ENCODE measurements around the gene GUCY1A2.

The GUCY1A2 gene

GRCh38 chr11:106998116-106998915 is 20.0 kb downstream of the GUCY1A2 start:
- DNase-seq, result no peak

DNA sequence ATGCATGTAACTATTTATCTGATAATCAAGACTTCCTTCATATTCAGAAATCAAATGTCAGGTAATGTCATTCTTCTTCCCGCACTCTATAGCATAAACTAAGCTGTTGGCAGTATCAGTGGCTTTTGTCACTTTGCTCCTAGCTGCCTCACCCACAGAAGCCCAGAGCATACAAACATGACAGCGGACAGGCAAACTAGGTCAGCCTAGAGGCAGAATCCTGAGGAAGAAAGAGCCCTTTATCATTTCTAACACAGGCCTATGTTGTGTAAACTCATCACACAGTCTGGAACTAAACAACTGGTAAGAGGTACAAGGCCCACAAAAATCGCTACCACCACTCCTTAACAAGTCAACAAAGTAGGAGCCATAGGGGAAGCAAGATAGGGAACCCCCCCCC is 21.0 kb downstream of the GUCY1A2 start:
- no peak for DNase-seq

DNA sequence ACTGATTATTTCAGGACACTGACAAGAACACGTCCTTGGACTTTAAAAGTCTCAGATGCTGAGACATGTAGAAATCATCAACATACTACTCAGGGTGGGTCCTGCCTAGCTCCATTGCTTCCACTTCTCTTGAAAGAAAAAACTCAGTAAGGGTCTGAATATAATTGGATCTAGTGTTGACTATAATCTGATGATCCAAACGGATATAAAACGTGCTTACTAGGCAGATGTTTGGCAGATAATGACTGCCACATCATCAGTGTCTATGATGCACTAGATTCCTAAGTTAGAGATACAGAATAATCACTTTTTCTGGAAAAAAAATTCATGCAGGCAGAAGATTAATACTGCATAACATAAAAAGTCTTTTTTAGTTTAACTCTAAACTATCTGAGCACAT is 21.6 kb downstream of the GUCY1A2 start:
- DNase-seq, result no peak

DNA sequence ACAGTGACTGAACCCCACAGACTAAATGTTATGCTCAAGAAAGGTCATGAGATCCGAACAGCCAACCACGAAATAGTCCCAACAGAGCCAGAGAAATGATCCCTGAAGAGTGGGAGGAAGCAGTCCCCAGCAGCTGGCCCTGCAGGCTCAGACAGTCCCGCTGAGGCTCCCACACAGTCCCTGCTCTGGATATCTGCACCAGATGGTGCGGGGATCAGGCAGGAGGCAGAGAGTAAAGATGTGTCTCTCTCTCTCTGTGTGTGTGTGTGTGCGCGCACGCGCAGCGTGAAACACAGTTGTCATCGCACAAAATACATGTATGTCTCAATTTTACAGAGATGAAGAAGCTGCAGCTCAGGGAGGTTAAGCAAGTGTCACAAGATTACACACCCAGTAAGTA is 27.9 kb downstream of the GUCY1A2 start:
- DNase-seq, result no peak

DNA sequence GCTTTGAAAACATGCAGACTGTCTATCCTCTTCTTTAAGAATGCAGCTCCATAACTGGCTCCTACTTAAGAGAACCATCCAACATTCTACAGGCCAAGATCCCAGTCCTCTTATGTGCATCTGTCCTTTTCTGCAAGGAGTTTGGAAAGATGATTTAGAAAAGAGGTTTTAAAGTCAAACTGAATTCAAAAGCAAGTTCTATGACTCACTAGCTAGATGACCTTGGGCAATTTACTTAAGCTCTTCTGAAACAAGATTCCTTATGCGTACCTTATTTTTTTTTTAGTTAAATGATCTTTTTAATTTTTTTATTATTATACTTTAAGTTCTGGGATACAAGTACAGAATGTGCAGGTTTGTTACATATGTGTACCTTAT is 29.2 kb downstream of the GUCY1A2 start:
- DNase-seq, result no peak

- no peak for DNase-seq
These were observed 29.9 kb downstream of the GUCY1A2 start for GRCh38 chr11:106988151-106989077.

GRCh38 chr11:106986673-106987072 is 31.6 kb downstream of the GUCY1A2 start:
- DNase-seq, result no peak

DNA sequence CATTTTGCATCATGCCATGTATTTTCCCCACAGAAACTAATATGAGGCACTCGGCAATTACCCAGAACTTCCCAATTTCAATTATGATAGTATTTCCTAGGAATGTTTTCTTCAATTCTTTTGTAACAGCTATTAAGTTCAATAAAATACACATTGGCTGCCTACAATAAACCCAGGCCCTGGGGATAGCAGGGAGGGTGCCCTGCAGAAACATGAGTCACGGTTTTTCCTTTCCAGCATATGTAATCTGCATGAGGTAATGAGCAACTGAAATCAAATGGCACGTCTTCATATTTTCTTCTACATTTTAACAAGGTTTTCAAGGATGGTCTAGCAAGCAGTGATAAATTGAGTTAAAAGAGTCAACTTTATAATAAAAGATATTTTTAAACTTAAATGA is 32.0 kb downstream of the GUCY1A2 start:
- no peak for DNase-seq

GRCh38 chr11:106983991-106984390 is 34.3 kb downstream of the GUCY1A2 start:
- no peak for DNase-seq

GRCh38 chr11:106983261-106983660 is 35.0 kb downstream of the GUCY1A2 start:
- no peak for DNase-seq

DNA sequence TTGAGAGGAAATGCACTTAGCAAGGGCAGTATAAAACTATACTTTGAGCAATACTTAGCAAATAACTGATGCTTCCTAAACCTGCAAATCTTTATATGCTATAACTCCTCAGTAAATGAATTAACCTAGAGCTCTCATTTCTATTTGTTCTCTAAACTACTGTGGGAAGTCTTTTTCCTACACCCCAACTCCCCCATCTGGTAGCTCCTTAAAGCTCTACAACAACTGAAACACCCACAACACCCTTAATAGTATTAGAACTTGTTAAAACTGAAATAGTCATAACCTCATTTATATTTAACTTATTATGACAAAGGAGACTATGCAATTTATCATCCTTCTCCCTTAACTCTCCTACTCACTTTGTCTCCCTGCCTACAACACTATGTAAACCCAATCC is 43.4 kb downstream of the GUCY1A2 start:
- DNase-seq, result no peak

- DNase-seq, result no peak
These were observed 46.4 kb downstream of the GUCY1A2 start for GRCh38 chr11:106971864-106972263.

DNA sequence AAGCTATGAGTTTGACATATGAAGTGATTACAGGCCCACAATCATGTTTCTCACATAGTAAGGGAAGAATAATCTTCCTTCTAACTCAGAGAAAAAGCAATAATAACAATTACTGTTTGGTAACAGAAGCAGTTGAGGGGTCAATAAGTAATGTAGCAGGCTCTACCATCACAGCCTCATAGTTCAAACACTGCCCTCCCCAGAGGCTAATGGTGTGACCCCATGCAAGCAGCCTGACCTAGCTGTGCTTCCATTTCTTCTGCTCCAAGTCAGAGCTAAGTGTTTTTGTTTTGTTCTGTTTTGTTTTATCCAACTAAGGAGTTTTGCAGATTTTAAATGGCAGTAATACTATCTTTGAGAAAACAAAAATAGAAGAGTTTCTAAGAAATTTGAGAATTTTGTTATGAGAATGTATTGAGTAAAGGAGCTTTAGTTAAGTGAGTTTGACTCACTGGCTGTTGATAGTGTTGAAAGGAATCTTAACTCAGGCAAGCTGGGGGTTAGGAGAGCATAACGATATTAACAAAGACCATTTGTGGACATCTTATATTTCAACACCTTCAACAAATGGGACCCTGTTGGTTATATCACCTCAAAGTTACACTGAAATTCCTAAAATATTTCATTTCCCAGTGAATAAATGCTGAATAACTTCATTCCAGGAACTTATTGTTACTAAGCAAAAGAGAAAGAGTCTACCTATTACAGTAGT is 48.5 kb downstream of the GUCY1A2 start:
- no peak for DNase-seq

- no peak for DNase-seq
These were observed 55.3 kb downstream of the GUCY1A2 start for GRCh38 chr11:106962995-106963394.

DNA sequence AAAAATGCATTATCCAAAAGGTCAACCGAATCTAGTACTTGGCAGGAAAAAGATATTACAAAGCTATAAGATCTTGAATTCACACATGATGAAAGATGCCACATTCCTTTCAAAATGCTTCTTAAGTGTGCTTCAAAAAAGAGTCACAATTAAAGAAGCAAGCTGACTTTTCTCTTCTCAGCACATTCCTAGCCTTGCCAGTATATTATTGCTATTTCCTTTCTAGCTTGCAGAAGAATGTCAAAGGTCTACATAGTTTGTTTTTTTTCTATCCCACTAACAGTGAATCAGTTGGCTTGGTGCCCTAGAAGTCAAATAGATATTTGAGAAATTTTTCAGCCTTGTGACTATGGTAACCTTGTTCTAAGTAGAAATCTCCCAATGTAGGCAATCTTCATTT is 56.8 kb downstream of the GUCY1A2 start:
- DNase-seq, result no peak

DNA sequence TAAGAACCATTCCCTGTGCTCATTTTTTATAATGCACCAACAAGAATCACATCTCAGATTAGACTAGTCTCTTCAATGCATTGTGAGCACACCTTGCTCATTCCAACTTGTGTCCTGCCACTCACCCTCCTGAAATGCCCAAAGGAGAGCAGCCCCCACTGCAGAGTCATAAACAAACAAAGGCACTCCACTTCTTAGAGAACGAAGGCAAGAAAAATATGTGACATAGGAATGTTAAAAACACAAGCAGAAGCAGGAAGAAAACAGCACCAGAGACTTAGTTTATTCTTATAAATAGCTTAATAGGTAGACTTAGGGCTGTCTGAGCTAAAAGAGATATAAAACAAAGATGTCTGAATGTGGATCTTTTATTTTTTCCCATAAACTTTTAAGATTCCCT is 57.2 kb downstream of the GUCY1A2 start:
- no peak for DNase-seq

DNA sequence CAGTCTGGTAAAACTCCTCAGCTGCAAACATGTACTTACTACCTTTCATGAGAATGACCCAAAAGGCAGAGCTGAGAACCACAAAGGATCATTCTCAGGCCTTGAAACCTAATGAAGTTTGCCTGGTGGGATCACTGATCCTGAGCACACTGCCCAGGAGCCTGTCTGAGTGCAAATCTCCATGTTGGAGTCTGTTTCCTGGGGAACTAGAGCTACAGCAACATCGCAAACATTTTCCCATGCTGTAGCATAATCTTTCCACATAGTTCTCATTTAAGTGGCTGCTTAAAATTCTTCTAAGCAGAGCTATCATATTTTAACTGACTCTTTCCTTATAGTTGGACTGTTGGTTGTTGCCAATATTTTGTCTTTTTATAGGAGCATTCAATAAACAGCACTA is 58.5 kb downstream of the GUCY1A2 start:
- DNase-seq, result no peak

- no peak for DNase-seq
These were observed 58.9 kb downstream of the GUCY1A2 start for GRCh38 chr11:106959386-106959785.

DNA sequence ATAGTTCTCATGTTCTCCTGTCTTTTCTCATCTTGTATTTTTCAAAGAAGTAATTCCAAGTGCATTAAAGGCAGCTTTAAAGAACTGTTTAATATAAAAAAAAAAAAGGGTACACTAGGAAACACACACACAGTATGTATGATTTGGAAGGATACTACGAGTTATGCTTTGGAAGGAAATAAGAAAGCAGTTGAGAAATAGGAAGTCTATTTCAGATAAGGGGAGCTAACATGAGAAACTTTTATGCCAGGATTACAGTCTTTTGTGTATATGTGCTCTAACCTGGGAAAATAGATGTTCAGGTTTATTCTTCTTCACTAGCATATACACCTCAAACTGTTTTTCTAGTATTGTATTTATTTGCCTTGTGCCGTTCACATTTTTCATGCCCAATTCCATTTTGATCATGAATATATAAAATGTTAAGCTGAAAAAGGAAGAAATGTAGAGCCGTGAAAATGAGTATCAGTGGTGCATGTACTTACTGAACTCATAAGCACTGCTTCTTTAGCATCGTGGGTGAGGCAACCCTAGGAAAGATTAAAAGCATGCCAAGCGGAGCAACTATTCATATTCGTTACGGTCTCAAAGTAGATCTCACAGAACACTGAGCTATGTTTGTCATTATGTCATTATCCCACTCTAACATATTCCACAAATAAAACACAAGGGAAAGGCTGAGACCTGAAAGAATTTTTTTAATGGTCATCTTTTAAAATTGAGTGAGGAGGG is 59.6 kb downstream of the GUCY1A2 start:
- DNase-seq, result no peak

- DNase-seq, result no peak
These were observed 61.2 kb downstream of the GUCY1A2 start for GRCh38 chr11:106957030-106957482.

DNA sequence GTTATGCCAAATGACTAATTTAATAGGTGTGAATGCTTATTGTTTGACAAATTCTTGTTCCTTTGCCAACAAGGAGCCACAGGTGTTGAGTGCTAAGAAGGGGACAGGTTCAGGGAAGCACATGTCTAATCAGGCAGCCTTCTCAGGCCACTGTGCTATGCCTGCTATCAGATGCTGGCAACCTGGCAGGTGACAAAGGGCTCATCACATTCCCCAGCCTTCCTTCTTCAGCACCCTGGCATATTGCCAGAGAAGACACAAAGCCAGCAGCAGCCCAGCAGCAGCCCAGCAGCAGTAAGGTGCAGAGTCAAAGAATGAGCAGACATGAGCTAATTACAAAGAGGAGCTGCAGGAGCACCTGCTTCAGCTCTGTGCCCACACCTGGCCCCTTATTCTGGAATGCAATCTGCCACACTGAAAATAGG is 68.2 kb downstream of the GUCY1A2 start:
- DNase-seq, result peak; percentile 87

DNA sequence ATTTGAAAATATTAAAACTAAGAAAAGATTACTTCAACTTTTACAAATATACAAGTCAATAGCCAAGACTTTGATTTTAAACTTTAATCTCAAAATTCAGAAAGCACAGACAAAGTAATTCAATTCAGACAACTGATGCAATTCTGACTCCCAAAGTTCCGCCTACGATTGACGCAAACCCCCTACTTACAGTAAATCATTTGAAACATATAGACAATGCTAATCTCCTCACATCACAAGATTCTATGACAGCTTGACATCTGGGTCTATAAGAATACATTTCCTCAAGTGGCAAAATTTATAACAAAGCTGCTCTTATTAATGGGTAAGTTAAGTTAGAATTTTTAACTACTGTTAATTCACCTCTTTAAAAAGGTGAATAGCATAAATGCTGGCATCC is 75.2 kb downstream of the GUCY1A2 start:
- no peak for DNase-seq

DNA sequence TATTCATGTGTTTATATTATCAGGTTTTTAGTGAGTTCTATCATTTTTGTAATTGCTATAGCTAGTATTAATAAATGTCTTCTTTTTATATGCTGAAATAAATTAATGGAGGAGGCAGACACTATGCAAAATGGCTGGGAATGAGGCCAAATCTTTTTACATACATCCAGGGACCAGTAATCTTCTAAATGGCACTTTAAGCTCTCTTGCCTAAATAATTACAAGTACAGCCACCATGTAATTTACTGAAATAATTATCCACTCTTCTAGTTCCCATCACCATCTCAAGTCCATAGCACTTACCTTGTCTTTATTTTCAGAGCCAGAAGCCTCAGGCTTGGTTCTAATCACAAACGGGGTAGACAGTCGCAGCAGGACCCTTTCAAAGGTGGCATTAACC is 79.1 kb downstream of the GUCY1A2 start:
- DNase-seq, result peak; percentile 93

Measured in NCI-H1105 treated with DMSO at 0.1 percent for 48 hours (cell line).